ENCODE data around the gene TMUB1. TPM values are rescaled to one million over a fixed set of nuclear protein-coding genes. Genes with fewer than 3 reads are reported as not detected.
A peak's percentile ranks its signal among the peaks of the same experiment; 100 is the strongest.

TMUB1 gene
- total RNA-seq, 1 donor from 2014 or later = 40.8 TPM

DNA sequence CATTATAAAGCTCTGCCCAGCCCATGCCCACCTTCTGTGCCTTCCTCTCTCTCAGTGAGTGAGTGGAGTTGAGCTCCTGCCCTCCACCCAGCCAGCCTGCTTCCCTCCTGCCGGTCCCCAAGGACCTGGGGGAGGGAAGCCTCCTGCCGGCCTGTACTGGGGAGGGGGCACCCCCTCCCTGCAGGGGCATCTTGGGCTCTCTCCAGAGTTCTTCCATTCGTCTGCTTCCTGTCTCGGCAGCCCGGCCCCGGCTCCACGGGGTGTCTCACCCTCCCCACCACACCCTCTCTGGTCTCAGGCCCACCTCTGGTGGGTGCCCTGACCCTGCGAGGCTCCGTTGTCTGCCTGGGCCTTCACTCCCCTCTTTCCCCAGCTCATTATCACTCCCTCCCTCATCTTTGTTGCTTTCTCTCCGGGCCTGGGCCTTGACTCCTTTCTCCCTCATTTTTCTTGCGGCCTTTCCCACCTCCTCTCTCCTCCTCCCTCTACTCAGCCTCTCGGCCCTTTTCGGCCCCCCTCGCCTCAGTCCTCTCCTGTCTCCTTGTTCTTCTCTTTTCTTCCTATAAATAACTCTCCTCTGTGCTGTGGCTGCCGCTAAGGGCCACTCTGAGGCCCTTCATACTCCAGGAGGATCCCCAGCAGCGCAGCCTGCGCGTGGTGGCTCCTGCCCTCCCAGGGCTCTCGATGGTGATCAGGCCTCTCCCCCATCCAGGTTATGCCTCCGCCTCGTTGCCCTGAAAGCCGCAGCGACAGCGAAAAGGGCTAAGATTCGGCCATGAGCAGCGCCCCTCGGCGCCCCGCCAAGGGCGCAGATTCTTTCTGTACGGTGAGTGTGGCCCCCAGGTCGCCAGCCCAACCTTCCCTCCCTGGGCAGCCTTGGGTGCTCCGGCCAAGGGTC is 21.8 kb downstream of the TMUB1 start:
- H3K4me1 Mint-ChIP-seq (ENCODE audit: unreplicated experiment) = peaks cover 30% of the 10 kb centered on the region
- peak overlapping the region; percentile 85 for H3K4me3 Mint-ChIP-seq (ENCODE audit: unreplicated experiment)
- no peak for DNase-seq (ENCODE audit: low spot score)
- H3K9me3 Mint-ChIP-seq (ENCODE audit: unreplicated experiment) = no peaks in the 10 kb centered on the region
- H3K27me3 Mint-ChIP-seq (ENCODE audit: unreplicated experiment) = peaks cover 11% of the 10 kb centered on the region
- H3K27ac Mint-ChIP-seq (ENCODE audit: unreplicated experiment) = no peak overlapping the region
- TF ChIP-seq, protein P1, sequence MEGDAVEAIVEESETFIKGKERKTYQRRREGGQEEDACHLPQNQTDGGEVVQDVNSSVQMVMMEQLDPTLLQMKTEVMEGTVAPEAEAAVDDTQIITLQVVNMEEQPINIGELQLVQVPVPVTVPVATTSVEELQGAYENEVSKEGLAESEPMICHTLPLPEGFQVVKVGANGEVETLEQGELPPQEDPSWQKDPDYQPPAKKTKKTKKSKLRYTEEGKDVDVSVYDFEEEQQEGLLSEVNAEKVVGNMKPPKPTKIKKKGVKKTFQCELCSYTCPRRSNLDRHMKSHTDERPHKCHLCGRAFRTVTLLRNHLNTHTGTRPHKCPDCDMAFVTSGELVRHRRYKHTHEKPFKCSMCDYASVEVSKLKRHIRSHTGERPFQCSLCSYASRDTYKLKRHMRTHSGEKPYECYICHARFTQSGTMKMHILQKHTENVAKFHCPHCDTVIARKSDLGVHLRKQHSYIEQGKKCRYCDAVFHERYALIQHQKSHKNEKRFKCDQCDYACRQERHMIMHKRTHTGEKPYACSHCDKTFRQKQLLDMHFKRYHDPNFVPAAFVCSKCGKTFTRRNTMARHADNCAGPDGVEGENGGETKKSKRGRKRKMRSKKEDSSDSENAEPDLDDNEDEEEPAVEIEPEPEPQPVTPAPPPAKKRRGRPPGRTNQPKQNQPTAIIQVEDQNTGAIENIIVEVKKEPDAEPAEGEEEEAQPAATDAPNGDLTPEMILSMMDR (IDR thresholded peaks at IDR 0.05; ENCODE audit: unreplicated experiment) = no peak
- H3K36me3 Mint-ChIP-seq (ENCODE audit: low read depth, unreplicated experiment) = peaks cover 8% of the 10 kb centered on the region

DNA sequence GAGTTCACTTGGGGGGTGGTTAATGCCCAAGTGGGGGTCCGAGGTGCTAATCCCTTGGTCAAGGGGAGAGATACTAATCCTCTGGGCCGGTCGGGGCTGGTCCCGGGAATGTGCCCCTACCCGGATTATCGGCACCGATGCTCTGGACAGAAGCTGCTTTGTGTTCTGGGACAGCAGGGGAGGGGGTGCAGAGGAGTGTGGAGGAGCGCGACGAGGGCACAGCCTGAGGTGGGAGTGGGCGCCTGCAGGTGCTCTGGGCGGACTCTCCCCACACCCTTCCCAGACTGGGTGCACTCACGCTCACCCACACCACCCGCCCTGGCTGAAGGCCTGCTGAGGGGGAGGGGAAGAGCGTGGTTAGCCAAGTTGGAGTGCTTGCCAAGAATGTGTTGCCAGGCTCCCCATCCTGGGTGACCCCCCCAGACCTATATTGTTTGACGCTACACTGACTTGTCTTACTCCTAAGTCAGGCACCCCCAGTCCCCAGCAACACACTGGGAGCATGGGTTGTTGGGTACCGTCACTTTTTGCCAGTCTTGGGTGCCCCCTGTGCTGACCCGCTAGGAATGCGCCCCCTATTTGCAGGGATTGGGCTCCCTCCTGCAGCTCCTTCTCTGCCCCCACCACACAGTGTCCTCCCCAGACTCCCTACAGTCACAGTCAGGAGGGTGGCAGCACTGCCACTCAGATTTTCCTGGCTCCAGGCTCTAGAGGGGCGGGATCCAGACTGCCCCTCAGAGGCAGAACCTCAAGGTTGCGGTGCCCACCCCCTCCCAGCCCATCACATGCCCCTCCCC is 22.7 kb downstream of the TMUB1 start:
- Mint-ChIP-seq H3K4me1 (ENCODE audit: unreplicated experiment) (peaks cover 35% of the 10 kb centered on the region), H3K9me3 (ENCODE audit: unreplicated experiment) (no peaks in the 10 kb centered on the region), H3K4me3 (ENCODE audit: unreplicated experiment) (peak overlapping the region; percentile 88), H3K27ac (ENCODE audit: unreplicated experiment) (no peak overlapping the region), H3K36me3 (ENCODE audit: low read depth, unreplicated experiment) (peaks cover 8% of the 10 kb centered on the region), H3K27me3 (ENCODE audit: unreplicated experiment) (peaks cover 11% of the 10 kb centered on the region)
- DNase-seq (ENCODE audit: low spot score) = no peak
- TF ChIP-seq, protein P1 (IDR thresholded peaks at IDR 0.05; ENCODE audit: unreplicated experiment) = no peak

DNA sequence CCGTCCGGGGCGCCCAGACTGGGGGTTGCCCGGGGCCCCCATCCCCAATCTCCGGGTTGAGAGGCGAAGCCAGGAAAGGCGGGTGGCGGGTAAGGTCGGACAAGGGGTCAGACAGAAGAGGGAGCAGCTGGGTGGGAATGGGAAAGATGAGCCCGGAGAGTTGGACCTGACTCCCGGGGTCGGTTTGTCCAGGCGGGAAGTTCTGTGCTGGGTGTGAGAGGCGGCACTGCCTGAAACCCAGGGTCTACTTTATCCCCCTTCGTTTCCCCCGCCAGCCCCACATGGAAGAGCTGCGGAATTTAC is 23.2 kb downstream of the TMUB1 start:
- Mint-ChIP-seq H3K4me3 (ENCODE audit: unreplicated experiment) (peak overlapping the region; percentile 88), H3K36me3 (ENCODE audit: low read depth, unreplicated experiment) (peaks cover 3% of the 10 kb centered on the region), H3K4me1 (ENCODE audit: unreplicated experiment) (peaks cover 35% of the 10 kb centered on the region), H3K27me3 (ENCODE audit: unreplicated experiment) (peaks cover 11% of the 10 kb centered on the region), H3K9me3 (ENCODE audit: unreplicated experiment) (no peaks in the 10 kb centered on the region), H3K27ac (ENCODE audit: unreplicated experiment) (no peak overlapping the region)
- no peak for DNase-seq (ENCODE audit: low spot score)
- TF ChIP-seq, protein P1 (IDR thresholded peaks at IDR 0.05; ENCODE audit: unreplicated experiment) = peak; percentile 38

DNA sequence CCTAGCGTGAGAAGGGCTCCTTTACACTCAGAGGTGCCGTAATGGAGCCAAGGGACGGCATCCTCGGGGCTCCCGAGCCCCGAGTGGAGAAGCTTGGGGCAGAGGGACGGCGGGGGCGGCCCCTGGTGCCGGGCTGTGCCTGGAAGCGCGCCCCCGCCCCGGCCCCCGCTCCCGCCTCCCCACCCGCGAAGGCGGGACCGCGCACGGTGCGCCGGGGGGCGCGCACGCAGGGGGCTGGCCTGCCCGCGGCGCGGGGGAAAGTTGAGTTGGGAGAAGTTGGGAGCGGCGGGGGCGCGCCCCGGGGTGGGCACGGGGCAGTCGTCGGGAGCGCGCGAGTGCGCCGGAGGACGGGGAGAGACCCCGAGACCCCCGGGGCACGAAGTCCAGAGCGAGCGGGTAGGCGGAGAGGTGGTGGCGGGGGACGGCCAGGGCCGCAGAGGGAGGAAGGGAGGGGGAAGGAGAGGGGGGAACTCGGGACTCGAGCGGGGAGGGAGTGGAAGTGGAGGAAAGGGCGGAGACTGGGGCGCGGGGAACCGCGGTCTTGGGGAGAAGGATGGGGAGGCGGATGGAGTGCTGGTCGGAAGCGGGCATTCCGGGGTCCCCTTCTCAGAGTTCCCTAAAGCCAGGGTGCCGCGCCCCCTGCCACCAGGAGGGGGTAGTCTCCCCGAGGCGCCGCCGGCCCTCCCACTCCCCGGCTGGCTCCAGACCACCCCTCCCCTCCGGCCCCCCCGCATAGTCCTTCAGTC is 23.8 kb downstream of the TMUB1 start, which contains the start of gene SLC4A2:
TSS of gene SLC4A2 (plus strand) at position 223 of the 746 bp plus-strand sequence. CDS start 2,399 bp downstream, outside the sequence.
- H3K4me3 Mint-ChIP-seq (ENCODE audit: unreplicated experiment) = peak within 1 kb of the TSS; percentile 96
- peak; percentile 65 for DNase-seq (ENCODE audit: low spot score)
- H3K27me3 Mint-ChIP-seq (ENCODE audit: unreplicated experiment) = peaks cover 13% of the 10 kb centered on the region
- H3K36me3 Mint-ChIP-seq (ENCODE audit: low read depth, unreplicated experiment) = peaks cover 3% of the 10 kb centered on the region
- H3K27ac Mint-ChIP-seq (ENCODE audit: unreplicated experiment) = peak within 1 kb of the TSS; percentile 89
- H3K4me1 Mint-ChIP-seq (ENCODE audit: unreplicated experiment) = peaks cover 35% of the 10 kb centered on the region
- no peaks in the 10 kb centered on the region for H3K9me3 Mint-ChIP-seq (ENCODE audit: unreplicated experiment)
- TF ChIP-seq, protein P1 (IDR thresholded peaks at IDR 0.05; ENCODE audit: unreplicated experiment) = peak; percentile 67

Measured in endothelial cell (in vitro differentiated cells).